Muscle of back (tissue), 11 donors: ENCODE measurements around the gene MEAK7. TPM values are rescaled to one million over a fixed set of nuclear protein-coding genes. Genes with fewer than 3 reads are reported as not detected.
A peak's percentile ranks its signal among the peaks of the same experiment; 100 is the strongest.

Experiments used
- DNase-seq, 3 donors: peaks; one replicate each; pipeline versions ENCODE4 v3.0.0 to v3.0.0-alpha.2; 2013
- polyA plus RNA-seq, 10 donors: library from polyadenylated mRNA; unstranded; fragments of 120-200 nt; gene quantifications; one replicate each; pipeline ENCODE4 v1.2.1, GENCODE V29; 2013; ENCODE audit not compliant: insufficient read length in 10 of 10

MEAK7 gene
- polyA plus RNA-seq, 10 donors, result 8.9 to 13.8 (median 9.7) TPM

- no peak for DNase-seq
These were observed 9.9 kb upstream of the MEAK7 start for GRCh38 chr16:84514295-84514873.

DNA sequence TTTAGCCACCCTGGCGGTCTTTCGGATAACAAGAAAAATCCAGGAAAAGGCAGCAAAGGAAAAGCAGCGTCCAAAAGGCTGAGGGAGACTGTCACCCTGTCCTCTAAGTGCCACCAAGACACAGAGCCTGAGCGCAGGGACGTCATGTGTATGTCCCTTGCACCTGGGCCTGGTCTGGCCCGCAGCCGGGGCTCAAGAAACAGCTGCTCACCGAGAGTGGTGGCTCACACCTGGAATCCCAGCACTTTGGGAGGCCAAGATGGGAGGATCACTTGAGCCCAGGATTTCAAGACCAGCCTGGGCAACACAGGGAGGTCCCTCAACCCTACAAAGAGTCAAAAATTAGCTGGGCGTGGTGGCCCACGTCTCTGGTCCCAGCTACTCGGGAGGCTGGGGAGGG, 9.2 kb upstream of the MEAK7 start:
- DNase-seq, result no peak

- DNase-seq, result peak in 1 of 3 donors; percentile 52
These were observed 8.7 kb upstream of the MEAK7 start for GRCh38 chr16:84513123-84513522.

GRCh38 chr16:84511831-84512230, 7.4 kb upstream of the MEAK7 start:
- DNase-seq, result no peak

DNA sequence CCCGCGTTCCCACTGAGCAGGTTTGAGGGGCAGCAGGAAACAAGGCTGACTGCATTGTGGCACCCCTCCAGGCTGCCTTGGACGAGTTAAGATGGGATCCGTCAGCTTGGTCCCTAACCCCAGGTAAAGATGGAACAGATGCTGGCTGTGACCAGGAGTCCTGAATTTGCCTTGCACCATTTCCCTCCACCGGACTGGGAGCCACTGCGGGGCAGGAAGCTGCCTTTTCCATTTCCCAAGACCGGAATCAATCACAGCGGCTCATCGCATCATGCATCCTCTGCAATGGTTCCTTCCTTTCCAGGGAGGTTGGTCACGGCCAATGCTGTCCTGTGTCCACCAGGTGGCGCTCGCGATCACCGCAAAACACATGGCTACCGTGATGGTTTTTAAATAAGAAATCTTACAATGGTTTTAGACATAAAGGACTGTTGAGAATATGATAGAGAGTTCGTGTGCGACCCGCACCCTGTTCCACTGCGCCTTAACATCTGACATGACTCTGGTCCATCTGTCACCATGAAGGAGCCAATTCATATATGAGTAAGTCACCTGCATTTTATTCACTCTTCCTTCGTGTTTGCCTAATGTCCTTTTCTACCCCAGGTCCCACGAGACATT, 6.8 kb upstream of the MEAK7 start:
- peak; percentile 78 to 92 (median 92) for DNase-seq

- DNase-seq, result no peak
These were observed 4.8 kb upstream of the MEAK7 start for GRCh38 chr16:84509032-84509950.

DNA sequence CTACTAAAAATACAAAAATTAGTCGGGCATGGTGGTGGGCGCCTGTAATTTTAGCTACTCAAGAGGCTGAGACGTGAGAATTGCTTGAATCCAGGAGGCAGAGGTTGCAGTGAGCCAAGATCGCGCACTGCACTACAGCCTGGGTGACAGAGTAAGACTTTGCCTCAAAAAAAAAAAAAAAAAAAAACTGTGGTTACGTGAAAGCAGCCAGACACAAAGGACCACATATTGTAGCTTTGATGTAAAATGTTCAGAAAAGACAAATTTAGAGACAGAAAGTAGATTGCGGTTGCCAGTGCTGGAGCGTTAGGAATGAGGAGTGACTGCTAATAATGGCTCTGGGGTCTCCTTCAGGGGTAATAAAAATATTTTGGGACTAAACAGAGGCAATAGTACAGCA, 4.0 kb upstream of the MEAK7 start:
- no peak for DNase-seq

DNA sequence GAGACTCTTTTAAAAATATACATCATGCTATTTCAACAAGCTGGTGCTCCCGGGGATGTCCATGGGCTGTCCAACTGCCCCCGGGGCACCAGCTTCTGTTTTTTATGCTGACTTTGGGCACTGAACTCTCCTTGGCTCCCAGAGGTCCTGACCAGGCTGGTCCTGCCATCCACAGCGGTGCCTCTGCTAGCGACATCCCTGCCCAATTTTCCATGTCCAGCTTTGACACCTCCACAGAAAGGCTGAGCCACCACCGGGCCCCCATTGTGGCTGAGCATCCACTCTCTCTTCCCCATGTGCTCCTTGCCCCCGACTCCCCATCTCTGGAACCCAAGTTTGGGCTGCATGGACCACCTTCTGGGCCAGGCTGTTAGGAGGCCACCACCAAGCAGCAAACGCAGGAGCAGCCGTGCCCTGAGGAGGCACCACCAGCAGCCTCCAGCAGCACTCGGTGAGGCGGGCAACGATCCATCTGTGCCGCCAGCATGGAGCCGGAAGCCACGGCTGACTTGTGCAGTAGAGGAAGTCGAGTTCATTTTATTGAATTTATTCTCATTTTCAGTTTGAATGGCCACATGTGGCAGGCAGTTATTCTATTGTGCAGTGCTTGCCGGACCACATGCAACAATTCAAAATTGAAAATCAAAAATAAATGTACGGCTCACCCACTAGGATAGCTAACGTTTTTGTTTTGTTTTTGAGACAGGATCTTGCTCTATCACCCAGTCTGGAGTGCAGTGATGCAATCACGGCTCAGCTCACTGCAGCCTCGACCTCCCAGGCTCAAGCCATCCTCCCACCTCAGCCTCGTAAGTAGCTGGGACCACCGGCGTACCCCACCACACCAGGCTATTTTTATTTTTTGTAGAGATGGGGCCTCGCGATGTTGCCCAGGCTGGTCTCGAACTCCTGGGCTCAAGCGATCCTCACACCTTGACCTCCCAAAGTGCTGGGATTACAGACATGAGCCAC, 2.8 kb upstream of the MEAK7 start:
- no peak for DNase-seq

GRCh38 chr16:84505249-84506187, 1.1 kb upstream of the MEAK7 start:
- no peak for DNase-seq

DNA sequence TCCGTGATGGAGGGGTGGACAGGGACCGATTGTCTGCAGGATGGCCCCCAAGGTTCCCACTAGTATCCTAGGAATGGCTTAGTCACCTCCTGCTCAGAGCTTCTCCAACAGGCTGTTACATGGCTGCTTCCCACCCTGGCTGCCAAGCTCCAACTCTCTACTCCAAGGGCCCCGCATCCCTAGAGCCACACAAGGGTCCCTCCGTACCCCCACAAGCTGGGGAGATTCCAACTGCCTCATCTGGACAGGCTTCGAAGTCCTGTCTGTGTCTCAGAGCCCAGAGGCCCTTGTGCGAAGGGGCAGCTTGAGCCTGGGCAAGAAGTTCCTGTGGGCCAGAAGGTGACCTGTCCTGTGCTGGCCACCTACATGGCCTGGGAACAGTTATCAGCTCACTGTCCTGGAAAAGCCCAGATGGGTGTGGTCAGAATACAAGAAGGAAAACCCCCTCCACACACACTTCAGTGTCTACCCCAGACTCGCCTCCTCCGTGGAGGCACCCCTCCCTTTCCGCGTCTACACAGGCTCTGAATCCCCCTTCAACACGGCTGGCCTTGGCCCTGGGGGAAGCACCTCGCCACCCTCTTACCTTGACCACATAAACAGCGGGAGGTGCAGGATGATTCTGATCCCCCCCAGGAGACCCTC, 586 bp downstream of the MEAK7 start:
- no peak for DNase-seq

DNA sequence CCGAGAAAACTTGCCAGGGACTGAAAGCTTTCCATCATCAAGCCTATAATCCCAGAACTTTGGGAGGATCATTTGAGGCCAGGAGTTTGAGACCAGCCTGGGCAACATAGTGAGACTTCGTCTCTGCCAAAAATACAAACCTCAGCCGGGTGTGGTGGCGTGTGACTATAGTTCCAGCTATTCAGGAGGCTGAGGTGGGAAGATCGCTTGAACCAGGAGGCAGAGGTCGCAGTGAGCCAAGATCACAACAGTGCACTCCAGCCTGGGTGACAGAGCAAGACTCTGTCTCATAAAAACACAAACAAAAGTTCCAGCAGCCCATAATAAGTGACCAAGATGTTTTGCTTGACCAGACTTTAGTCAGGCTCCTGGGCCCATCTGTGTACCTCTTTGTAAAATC, 1.9 kb downstream of the MEAK7 start:
- DNase-seq, result no peak

GRCh38 chr16:84502075-84502474, 2.4 kb downstream of the MEAK7 start:
- DNase-seq, result no peak

- DNase-seq, result no peak
These were observed 3.3 kb downstream of the MEAK7 start for GRCh38 chr16:84501077-84501735.

GRCh38 chr16:84500531-84500930, 3.9 kb downstream of the MEAK7 start:
- no peak for DNase-seq

- no peak for DNase-seq
These were observed 4.8 kb downstream of the MEAK7 start for GRCh38 chr16:84499638-84500037.

- no peak for DNase-seq
These were observed 5.4 kb downstream of the MEAK7 start for GRCh38 chr16:84498859-84499620.

DNA sequence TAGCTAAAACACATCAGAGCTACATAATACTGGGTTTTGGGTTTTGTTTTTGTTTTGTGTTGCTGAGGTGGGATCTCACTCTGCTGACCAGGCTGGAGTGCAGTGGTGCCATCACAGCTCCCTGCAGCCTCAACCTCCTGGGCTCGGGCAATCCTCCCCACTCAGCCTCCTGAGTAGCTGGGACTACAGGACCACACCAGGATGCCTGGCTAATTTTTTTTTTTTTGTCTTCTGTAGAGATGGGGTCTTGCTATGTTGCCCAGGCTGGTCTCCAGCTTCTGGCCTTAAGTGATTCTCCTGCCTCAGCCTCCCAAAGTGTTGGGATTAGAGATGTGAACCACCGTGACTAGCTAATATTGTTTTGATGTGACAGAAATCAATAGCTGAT, 6.2 kb downstream of the MEAK7 start:
- DNase-seq, result no peak

DNA sequence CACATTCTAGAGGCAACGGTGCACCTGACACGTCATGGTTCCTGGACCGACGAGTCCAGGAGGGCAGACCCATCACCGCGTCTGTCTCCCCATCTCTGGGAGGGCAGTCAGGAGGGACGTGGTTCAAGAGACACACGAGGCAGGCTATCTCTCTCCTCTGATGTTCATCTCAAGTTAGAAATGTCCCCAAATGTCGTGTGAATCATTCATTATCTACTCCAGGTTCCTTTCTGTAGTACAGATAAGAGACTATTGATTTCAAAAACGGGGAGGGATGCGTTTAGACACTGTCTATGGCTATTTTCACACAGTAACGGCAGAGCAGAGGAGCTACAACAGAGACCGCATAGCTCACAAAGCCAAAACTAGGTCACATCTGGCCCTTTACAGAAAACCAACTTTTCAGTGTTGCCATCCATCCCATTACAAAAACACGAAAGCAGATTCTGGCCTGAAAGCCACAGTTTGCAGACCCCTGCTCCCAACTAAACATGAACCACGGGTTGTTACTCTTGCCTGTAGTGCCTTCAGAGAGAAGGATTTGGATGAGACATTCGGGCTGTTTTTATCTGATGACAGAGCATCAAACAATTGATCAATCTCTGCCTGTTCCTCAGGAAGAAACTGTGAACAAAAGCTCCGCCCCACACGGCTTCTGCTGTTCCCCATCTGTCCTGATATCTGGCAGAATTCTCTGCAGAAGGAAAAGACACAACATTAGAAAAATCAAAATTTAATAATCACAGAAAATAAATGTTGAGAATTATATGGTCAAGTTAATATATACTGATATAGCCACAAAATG, 6.8 kb downstream of the MEAK7 start:
- DNase-seq, result no peak
